ENCODE results near the gene MIF. TPM values are rescaled to one million over a fixed set of nuclear protein-coding genes. Genes with fewer than 3 reads are reported as not detected.
"Not testable (repeated sequence)": the region's sequence is repeated elsewhere in the genome, so short reads cannot be mapped to it uniquely, and the experiment has no call there.

MIF gene
- total RNA-seq, 1 experiment from 2014 or later: 270 TPM

- Histone ChIP-seq H3K9me3 (replicated peaks) (no peaks in the 10 kb centered on the region), H3K4me1 (peaks cover 54% of the 10 kb centered on the region), H3K4me3 (no peak overlapping the region), H3K27ac (peak overlapping the region; percentile 33; the same call in 1 of the 2 replicates), H3K36me3 (no peaks in the 10 kb centered on the region), H3K27me3 (no peaks in the 10 kb centered on the region)
- peak; percentile 49 to 73 for DNase-seq
Observed at GRCh38 chr22:23904573-23905254, 10.5 kb downstream of the MIF start.

- Histone ChIP-seq H3K27me3 (no peaks in the 10 kb centered on the region), H3K27ac (peak overlapping the region; percentile 38), H3K9me3 (replicated peaks) (no peaks in the 10 kb centered on the region), H3K4me1 (peaks cover 73% of the 10 kb centered on the region), H3K36me3 (no peaks in the 10 kb centered on the region), H3K4me3 (no peak overlapping the region)
- DNase-seq: no peak
Observed at GRCh38 chr22:23906641-23907040, 12.5 kb downstream of the MIF start.

- H3K27ac ChIP-seq: peak overlapping the region; percentile 38
- H3K4me1 ChIP-seq: peaks cover 78% of the 10 kb centered on the region
- H3K27me3 ChIP-seq; H3K9me3 ChIP-seq (replicated peaks); H3K36me3 ChIP-seq: not testable (repeated sequence)
- H3K4me3 ChIP-seq: peak overlapping the region; percentile 27
- DNase-seq: peak in 1 of 2 experiments; percentile 34
Observed at GRCh38 chr22:23907423-23907822, 13.2 kb downstream of the MIF start.

- H3K27me3 ChIP-seq: no peaks in the 10 kb centered on the region
- peaks cover 7% of the 10 kb centered on the region for H3K9me3 ChIP-seq (replicated peaks)
- DNase-seq: no peak
- H3K4me1 ChIP-seq: peaks cover 74% of the 10 kb centered on the region
- H3K27ac ChIP-seq: no peak overlapping the region
- no peak overlapping the region for H3K4me3 ChIP-seq
- H3K36me3 ChIP-seq: no peaks in the 10 kb centered on the region
Observed at GRCh38 chr22:23908587-23909205, 14.5 kb downstream of the MIF start.

- Histone ChIP-seq H3K9me3 (replicated peaks) (peaks cover 7% of the 10 kb centered on the region), H3K4me3 (no peak overlapping the region), H3K4me1 (peaks cover 74% of the 10 kb centered on the region), H3K27ac (no peak overlapping the region), H3K27me3 (no peaks in the 10 kb centered on the region), H3K36me3 (no peaks in the 10 kb centered on the region)
- no peak for DNase-seq
Observed at GRCh38 chr22:23909296-23909898, 15.2 kb downstream of the MIF start.

GRCh38 chr22:23910496-23911190, 16.5 kb downstream of the MIF start:
- Histone ChIP-seq H3K4me1 (peaks cover 66% of the 10 kb centered on the region), H3K36me3 (no peaks in the 10 kb centered on the region), H3K9me3 (replicated peaks) (peaks cover 7% of the 10 kb centered on the region), H3K4me3 (no peak overlapping the region), H3K27me3 (no peaks in the 10 kb centered on the region), H3K27ac (peak overlapping the region; percentile 77)
- peak; percentile 53 to 75 for DNase-seq

- H3K9me3 ChIP-seq (replicated peaks): peaks cover 7% of the 10 kb centered on the region
- H3K36me3 ChIP-seq: no peaks in the 10 kb centered on the region
- peak overlapping the region; percentile 77 for H3K27ac ChIP-seq
- H3K4me3 ChIP-seq: no peak overlapping the region
- DNase-seq: peak; percentile 37 to 73
- H3K27me3 ChIP-seq: no peaks in the 10 kb centered on the region
- H3K4me1 ChIP-seq: peaks cover 64% of the 10 kb centered on the region
Observed at GRCh38 chr22:23911318-23911980, 17.3 kb downstream of the MIF start.

GRCh38 chr22:23912293-23912903, 18.2 kb downstream of the MIF start:
- H3K4me3 ChIP-seq: no peak overlapping the region
- no peaks in the 10 kb centered on the region for H3K36me3 ChIP-seq
- H3K27ac ChIP-seq: no peak overlapping the region
- DNase-seq: no peak
- peaks cover 55% of the 10 kb centered on the region for H3K4me1 ChIP-seq
- H3K27me3 ChIP-seq: no peaks in the 10 kb centered on the region
- peaks cover 7% of the 10 kb centered on the region for H3K9me3 ChIP-seq (replicated peaks)

- peaks cover 47% of the 10 kb centered on the region for H3K4me1 ChIP-seq
- peak in 1 of 2 experiments; percentile 59 for DNase-seq
- peak overlapping the region; percentile 58 for H3K4me3 ChIP-seq
Observed at GRCh38 chr22:23913306-23913660, 19.1 kb downstream of the MIF start.

GRCh38 chr22:23913661-23914353, 19.6 kb downstream of the MIF start:
- peaks cover 7% of the 10 kb centered on the region for H3K9me3 ChIP-seq (replicated peaks)
- peak overlapping the region; percentile 58 for H3K4me3 ChIP-seq
- H3K4me1 ChIP-seq: peaks cover 41% of the 10 kb centered on the region
- DNase-seq: peak; percentile 98 to 99
- no peaks in the 10 kb centered on the region for H3K36me3 ChIP-seq
- H3K27ac ChIP-seq: peak overlapping the region; percentile 94
- no peaks in the 10 kb centered on the region for H3K27me3 ChIP-seq

More at GRCh38 chr22:23913306-23913660, 19.1 kb downstream of the MIF start:
- peak overlapping the region; percentile 94 for H3K27ac ChIP-seq
- H3K36me3 ChIP-seq: no peaks in the 10 kb centered on the region
- no peaks in the 10 kb centered on the region for H3K27me3 ChIP-seq
- peaks cover 7% of the 10 kb centered on the region for H3K9me3 ChIP-seq (replicated peaks)

GRCh38 chr22:23915290-23915689, 21.1 kb downstream of the MIF start:
- Histone ChIP-seq H3K9me3 (replicated peaks) (peaks cover 7% of the 10 kb centered on the region), H3K4me1 (peaks cover 32% of the 10 kb centered on the region), H3K36me3 (no peaks in the 10 kb centered on the region), H3K27me3 (no peaks in the 10 kb centered on the region), H3K4me3 (no peak overlapping the region), H3K27ac (no peak overlapping the region)
- DNase-seq: no peak

GRCh38 chr22:23920267-23920611, 26.1 kb downstream of the MIF start:
- not testable (repeated sequence) for H3K4me1 ChIP-seq; H3K4me3 ChIP-seq; H3K9me3 ChIP-seq (replicated peaks); DNase-seq; H3K27me3 ChIP-seq; H3K36me3 ChIP-seq; H3K27ac ChIP-seq

GRCh38 chr22:23921586-23922201, 27.5 kb downstream of the MIF start:
- not testable (repeated sequence) for H3K27me3 ChIP-seq; H3K27ac ChIP-seq; H3K36me3 ChIP-seq; H3K4me3 ChIP-seq; H3K4me1 ChIP-seq; H3K9me3 ChIP-seq (replicated peaks); DNase-seq
